ENCODE measurements around the gene RPL18.

GRCh38 chr19:48611872-48612271, 7.1 kb downstream of the RPL18 start:
- TF ChIP-seq CTCF (conservative IDR thresholded peaks at IDR 0.05) (no peak), EZH2 (IDR thresholded peaks at IDR 0.05; ENCODE audit: low read depth) (no peak)

Measured in PC-9 (cell line).